ENCODE measurements around the gene GBE1. TPM values are rescaled to one million over a fixed set of nuclear protein-coding genes. Genes with fewer than 3 reads are reported as not detected.
"Not testable (repeated sequence)": the region's sequence is repeated elsewhere in the genome, so short reads cannot be mapped to it uniquely, and the experiment has no call there.

GBE1 gene
- total RNA-seq, 4 donors from 2014 or later = 127 to 319 (median 239) TPM

DNA sequence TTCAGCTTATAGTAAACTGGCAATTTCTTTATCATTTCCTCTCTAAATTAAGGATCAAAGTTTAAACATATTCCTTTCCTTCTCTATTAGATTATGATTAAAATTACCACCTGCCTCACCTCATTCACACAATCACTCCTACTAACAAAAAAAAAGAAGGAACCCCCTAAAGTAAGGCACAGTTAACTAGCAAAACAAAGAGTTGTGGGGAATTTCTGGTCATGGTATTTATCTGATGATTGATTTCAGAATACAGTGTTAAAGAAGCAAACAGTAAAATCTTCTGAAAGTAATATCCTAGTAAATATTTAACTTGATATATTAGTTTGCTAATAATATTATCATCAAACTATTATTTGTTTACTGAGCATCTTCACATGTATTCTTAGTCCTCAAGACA, 8.8 kb downstream of the GBE1 start:
- H3K27me3 ChIP-seq = no peaks in the 10 kb centered on the region
- in situ Hi-C loops (cut with MboI; ENCODE audit: low sequenced_read_pairs in 4 of 4) = no loop called here
- peaks cover 0 to 69% of the 10 kb centered on the region in 2 donors for H3K36me3 ChIP-seq
- peak overlapping the region in 1 of 4 donors; percentile 14 for H3K4me3 ChIP-seq
- H3K27ac ChIP-seq = peak overlapping the region; percentile 55 to 98 (median 94)
- ATAC-seq (no peak), DNase-seq (no peak)
- peaks cover 54 to 91% of the 10 kb centered on the region in 2 donors for H3K4me1 ChIP-seq
- peaks cover 0 to 5% (median 0%) of the 10 kb centered on the region in 3 donors for H3K9me3 ChIP-seq
- no peak for TF ChIP-seq POLR2A (IDR thresholded peaks at IDR 0.05)
- TF ChIP-seq, protein P1, sequence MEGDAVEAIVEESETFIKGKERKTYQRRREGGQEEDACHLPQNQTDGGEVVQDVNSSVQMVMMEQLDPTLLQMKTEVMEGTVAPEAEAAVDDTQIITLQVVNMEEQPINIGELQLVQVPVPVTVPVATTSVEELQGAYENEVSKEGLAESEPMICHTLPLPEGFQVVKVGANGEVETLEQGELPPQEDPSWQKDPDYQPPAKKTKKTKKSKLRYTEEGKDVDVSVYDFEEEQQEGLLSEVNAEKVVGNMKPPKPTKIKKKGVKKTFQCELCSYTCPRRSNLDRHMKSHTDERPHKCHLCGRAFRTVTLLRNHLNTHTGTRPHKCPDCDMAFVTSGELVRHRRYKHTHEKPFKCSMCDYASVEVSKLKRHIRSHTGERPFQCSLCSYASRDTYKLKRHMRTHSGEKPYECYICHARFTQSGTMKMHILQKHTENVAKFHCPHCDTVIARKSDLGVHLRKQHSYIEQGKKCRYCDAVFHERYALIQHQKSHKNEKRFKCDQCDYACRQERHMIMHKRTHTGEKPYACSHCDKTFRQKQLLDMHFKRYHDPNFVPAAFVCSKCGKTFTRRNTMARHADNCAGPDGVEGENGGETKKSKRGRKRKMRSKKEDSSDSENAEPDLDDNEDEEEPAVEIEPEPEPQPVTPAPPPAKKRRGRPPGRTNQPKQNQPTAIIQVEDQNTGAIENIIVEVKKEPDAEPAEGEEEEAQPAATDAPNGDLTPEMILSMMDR (IDR thresholded peaks at IDR 0.05 in 4 of 5, conservative IDR thresholded peaks at IDR 0.05 in 1 of 5) = no peak
- intact Hi-C loops (cut with DNase I; ENCODE audit: low total_unique reads) = no loop called here

DNA sequence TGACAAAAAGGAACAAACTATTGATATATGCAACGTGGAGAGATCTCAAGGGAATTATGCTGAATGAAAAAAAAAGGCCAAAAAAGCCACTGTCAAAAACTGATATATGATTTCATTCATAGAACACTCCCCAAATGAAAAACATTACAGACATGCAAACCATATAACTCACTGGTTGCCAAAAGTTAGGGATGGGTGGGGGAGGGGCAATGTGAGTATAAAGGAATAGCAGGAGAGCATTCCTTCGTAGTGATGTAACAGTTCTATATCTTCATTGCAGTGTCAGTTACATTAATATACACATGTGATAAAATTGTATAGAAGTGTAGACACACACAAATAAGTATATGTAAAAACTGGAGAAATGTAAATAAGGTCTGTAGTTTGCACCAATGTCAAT, 12.2 kb downstream of the GBE1 start:
- DNase-seq = no peak
- peak overlapping the region; percentile 86 to 92 (median 90) for H3K27ac ChIP-seq

DNA sequence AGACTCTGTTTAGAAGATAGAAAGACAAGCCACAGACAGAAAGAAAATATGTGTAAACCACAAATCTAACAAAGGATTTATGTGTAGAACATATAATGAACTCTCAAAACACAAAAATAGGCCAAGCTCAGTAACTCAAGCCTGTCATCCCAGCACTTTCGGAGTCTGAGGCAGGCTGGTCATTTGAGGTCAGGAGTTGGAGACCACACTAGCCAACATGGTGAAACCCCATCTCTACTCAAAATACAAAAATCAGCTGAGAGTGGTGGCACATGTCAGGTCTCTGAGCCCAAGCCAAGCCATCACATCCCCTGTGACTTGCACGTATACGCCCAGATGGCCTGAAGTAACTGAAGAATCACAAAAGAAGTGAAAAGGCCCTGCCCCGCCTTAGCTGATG, 14.2 kb downstream of the GBE1 start:
- in situ Hi-C loops (cut with MboI; ENCODE audit: low sequenced_read_pairs in 4 of 4); intact Hi-C loops (cut with DNase I; ENCODE audit: low total_unique reads); H3K4me3 ChIP-seq; H3K27me3 ChIP-seq; H3K9me3 ChIP-seq: not testable (repeated sequence)
- peak; percentile 76 to 96 for DNase-seq
- peak; percentile 53 to 62 for ATAC-seq
- peak; percentile 14 to 37 for TF ChIP-seq POLR2A (IDR thresholded peaks at IDR 0.05)
- peaks cover 53 to 85% of the 10 kb centered on the region in 2 donors for H3K4me1 ChIP-seq
- peak overlapping the region; percentile 86 to 92 (median 90) for H3K27ac ChIP-seq
- H3K36me3 ChIP-seq = peaks cover 0 to 22% of the 10 kb centered on the region in 2 donors

More for the DNA sequence above, 12.2 kb downstream of the GBE1 start:
- in situ Hi-C loops (cut with MboI; ENCODE audit: low sequenced_read_pairs in 4 of 4) (no loop called here), intact Hi-C loops (cut with DNase I; ENCODE audit: low total_unique reads) (no loop called here)
- H3K27me3 ChIP-seq = no peaks in the 10 kb centered on the region
- ATAC-seq = no peak
- peaks cover 0 to 37% of the 10 kb centered on the region in 2 donors for H3K36me3 ChIP-seq
- no peak overlapping the region for H3K4me3 ChIP-seq
- H3K9me3 ChIP-seq = no peaks in the 10 kb centered on the region
- no peak for TF ChIP-seq POLR2A (IDR thresholded peaks at IDR 0.05)
- TF ChIP-seq, protein P1 (IDR thresholded peaks at IDR 0.05 in 4 of 5, conservative IDR thresholded peaks at IDR 0.05 in 1 of 5) = no peak
- H3K4me1 ChIP-seq = peaks cover 51 to 85% of the 10 kb centered on the region in 2 donors

DNA sequence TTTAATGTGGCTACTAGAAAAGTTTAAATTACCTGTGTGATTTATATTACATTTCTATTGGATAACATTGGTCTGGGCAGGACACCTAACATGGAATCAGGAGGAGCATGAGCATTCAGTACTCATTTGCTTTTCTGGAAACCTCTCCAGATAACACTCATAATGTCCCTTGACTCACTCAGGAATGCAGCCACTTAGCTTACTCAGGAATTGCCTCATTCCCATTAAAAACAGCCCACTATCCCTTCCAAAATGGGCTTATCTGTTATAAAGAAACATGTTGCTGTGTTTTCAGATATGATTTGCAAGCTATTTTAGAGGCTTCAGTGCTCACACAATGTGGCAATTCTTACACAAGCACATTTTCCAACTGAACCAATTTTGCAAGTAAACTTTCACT, 17.1 kb downstream of the GBE1 start:
- Histone ChIP-seq H3K9me3 (no peaks in the 10 kb centered on the region), H3K4me1 (peaks cover 59 to 86% of the 10 kb centered on the region in 2 donors), H3K4me3 (no peak overlapping the region), H3K36me3 (no peaks in the 10 kb centered on the region), H3K27ac (peak overlapping the region; percentile 86 to 92 (median 90)), H3K27me3 (no peaks in the 10 kb centered on the region)
- TF ChIP-seq, protein P1 (IDR thresholded peaks at IDR 0.05 in 4 of 5, conservative IDR thresholded peaks at IDR 0.05 in 1 of 5) = no peak
- peak in 1 of 2 donors; percentile 32 for TF ChIP-seq POLR2A (IDR thresholded peaks at IDR 0.05)
- intact Hi-C loops (cut with DNase I; ENCODE audit: low total_unique reads) = no loop called here
- in situ Hi-C loops (cut with MboI; ENCODE audit: low sequenced_read_pairs in 4 of 4) = no loop called here
- DNase-seq (peak; percentile 54 to 62), ATAC-seq (peak; percentile 79 to 85)

DNA sequence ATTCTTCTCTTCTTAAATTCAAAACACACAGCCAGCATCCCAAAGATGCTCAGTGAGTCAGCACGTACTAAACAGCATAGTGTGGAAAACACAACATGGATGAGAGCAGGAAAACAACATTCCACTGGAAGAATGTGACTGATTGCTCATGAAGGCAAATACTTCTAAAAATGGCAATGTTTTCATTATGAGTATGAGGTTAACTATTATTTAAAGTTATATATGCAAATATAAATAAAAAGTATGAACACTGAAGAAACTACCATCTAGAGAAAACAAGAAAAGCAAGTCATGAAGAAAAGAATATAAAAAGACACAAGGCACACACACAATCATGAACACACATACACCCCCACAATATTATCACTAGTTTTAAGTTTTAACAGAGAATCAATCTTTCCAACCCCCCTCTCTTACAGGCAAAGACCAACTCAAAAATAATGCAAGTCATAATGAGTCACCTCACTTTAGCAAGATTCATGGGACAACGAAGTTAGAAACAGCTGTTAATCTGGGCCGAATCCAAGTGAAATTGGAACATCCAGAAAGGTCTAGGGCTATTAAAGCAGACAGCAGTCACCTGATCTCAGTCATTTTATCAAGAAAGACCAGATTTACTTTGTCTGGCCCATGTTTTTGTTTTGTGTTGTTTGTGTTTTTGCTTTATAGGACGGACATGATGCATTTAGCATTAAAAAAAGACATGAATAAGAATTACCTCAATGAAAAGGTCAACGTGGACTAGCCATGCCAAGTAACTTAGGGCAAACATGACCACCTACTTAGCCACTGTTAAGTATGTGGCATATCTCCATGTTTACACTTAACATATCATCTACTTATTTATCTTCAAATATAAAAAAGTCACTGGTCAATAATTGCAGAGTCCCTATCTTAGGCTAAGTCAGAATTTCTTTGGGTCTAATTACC, 18.1 kb downstream of the GBE1 start:
- Histone ChIP-seq H3K27me3 (no peaks in the 10 kb centered on the region), H3K4me3 (peak overlapping the region; percentile 2 to 33 (median 22)), H3K4me1 (peaks cover 64 to 80% of the 10 kb centered on the region in 2 donors), H3K36me3 (no peaks in the 10 kb centered on the region), H3K27ac (peak overlapping the region; percentile 86 to 92 (median 90)), H3K9me3 (no peaks in the 10 kb centered on the region)
- in situ Hi-C loops (cut with MboI; ENCODE audit: low sequenced_read_pairs in 4 of 4) = no loop called here
- DNase-seq (peak; percentile 80 to 86), ATAC-seq (peak; percentile 70 to 76)
- TF ChIP-seq, protein P1 (IDR thresholded peaks at IDR 0.05 in 4 of 5, conservative IDR thresholded peaks at IDR 0.05 in 1 of 5) = no peak
- no peak for TF ChIP-seq POLR2A (IDR thresholded peaks at IDR 0.05)
- intact Hi-C loops (cut with DNase I; ENCODE audit: low total_unique reads) = loop anchor here (1.0 kb wide), 1 partner anchor 18 kb away; the partner anchor contains the start of gene GBE1

Data from gastrocnemius medialis (tissue), 4 donors.